Measurements from ENCODE around the gene C11orf42. TPM values are rescaled to one million over a fixed set of nuclear protein-coding genes. Genes with fewer than 3 reads are reported as not detected.

C11orf42 gene
- total RNA-seq, result not detected in 2 replicates

DNA sequence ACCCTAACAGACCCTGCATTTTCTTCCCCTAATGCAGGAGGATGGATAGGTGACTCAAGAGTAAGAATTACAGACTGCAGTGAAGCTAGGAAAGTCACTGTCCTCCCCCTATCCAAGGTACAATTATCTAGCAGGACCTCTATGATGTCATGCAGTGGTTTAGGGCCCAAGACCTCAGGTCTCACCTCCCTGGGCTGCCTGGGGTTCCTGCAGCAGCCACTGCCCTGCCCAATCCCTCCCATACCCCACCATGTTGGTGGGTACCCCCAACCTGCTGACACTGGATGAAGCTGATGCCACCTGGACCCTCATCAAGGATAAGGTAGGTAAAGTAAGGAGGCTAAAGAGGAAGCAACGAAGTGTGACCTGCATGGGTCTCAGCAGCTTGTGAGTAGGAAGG lies at the start of gene C11orf42:
TSS of gene C11orf42 (plus strand) at position 192 of the 400 bp plus-strand sequence. CDS start at position 251, 59 bp downstream.

GRCh38 chr11:6170226-6170625 lies 35.1 kb upstream of the C11orf42 start, which contains the start of gene OR52B2:
Gene OR52B2 (minus strand): TSS chr11:6170326. CDS start chr11:6170326, 0 bp downstream.

DNA sequence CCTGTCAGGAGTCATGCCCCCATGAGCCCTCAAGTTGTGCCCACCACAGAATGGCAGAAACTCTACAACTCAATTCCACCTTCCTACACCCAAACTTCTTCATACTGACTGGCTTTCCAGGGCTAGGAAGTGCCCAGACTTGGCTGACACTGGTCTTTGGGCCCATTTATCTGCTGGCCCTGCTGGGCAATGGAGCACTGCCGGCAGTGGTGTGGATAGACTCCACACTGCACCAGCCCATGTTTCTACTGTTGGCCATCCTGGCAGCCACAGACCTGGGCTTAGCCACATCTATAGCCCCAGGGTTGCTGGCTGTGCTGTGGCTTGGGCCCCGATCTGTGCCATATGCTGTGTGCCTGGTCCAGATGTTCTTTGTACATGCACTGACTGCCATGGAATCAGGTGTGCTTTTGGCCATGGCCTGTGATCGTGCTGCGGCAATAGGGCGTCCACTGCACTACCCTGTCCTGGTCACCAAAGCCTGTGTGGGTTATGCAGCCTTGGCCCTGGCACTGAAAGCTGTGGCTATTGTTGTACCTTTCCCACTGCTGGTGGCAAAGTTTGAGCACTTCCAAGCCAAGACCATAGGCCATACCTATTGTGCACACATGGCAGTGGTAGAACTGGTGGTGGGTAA lies 6.1 kb upstream of the C11orf42 start, which contains the start of gene OR52W1:
TSS of gene OR52W1 (plus strand) at position 51 of the 637 bp plus-strand sequence. CDS start at position 51, 0 bp downstream.

GRCh38 chr11:6234387-6235107 lies 29.2 kb downstream of the C11orf42 start, which contains the start of gene FHIP1B:
Gene FHIP1B (minus strand): TSS chr11:6234636. CDS start chr11:6224516, 10,120 bp downstream.

DNA sequence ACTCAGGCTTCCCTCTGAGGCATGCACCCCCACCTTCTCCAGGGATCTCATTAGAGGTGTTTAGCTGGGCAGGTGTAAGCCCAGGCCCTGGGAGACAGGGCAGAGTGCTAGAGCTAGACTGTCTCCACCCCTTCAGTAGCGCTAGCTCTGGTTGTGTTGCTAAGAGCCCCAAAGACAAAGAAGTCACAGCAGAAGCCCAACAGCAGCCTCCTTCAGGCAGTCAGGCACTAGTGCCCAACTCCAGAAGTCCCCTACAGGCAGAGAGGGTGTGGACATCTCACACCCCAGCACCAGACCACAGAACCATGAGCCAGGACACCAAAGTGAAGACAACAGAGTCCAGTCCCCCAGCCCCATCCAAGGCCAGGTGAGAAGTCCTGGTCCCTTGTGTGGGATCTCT lies 33.5 kb downstream of the C11orf42 start, which contains the start of gene CNGA4:
TSS of gene CNGA4 (plus strand) at position 188 of the 400 bp plus-strand sequence. CDS start at position 306, 118 bp downstream.

Other genes with a start within 250 kb of the C11orf42 start
- gene OR56A5, start 237.1 kb upstream of the C11orf42 start, total RNA-seq, result not detected in 2 replicates
- gene OR52L1, start 218.6 kb upstream of the C11orf42 start, total RNA-seq, result not detected in 2 replicates
- not detected in 2 replicates for gene OR56A4, start 198.6 kb upstream of the C11orf42 start, total RNA-seq
- not detected in 2 replicates for gene OR56A1, start 174.8 kb upstream of the C11orf42 start, total RNA-seq
- gene OR56B4, start 97.9 kb upstream of the C11orf42 start, total RNA-seq, result not detected in 2 replicates
- gene OR52B2, start 35.2 kb upstream of the C11orf42 start, total RNA-seq, result 0.11 TPM in 1 of 2 replicates, not detected in the other
- not detected in 2 replicates for gene OR52W1, start 6.3 kb upstream of the C11orf42 start, total RNA-seq
- 13.0 and 15.3 TPM in 2 replicates for gene FHIP1B, start 29.1 kb downstream of the C11orf42 start, total RNA-seq
- gene CNGA4, start 33.5 kb downstream of the C11orf42 start, total RNA-seq, result under 0.01 TPM in 1 of 2 replicates, not detected in the other
- gene CCKBR, start 54.3 kb downstream of the C11orf42 start, total RNA-seq, result not detected in 2 replicates
- 216 and 432 TPM in 2 replicates for gene CAVIN3, start 114.9 kb downstream of the C11orf42 start, total RNA-seq
- 28.7 and 39.2 TPM in 2 replicates for gene SMPD1, start 184.9 kb downstream of the C11orf42 start, total RNA-seq
- gene APBB1, start 213.5 kb downstream of the C11orf42 start, total RNA-seq, result 45.4 and 50.5 TPM in 2 replicates
- gene HPX, start 235.4 kb downstream of the C11orf42 start, total RNA-seq, result 0.33 and 0.50 TPM in 2 replicates

All from uterine smooth muscle cell (primary cell).